ENCODE results near the gene ZNF846.
"Not testable (repeated sequence)": the region's sequence is repeated elsewhere in the genome, so short reads cannot be mapped to it uniquely, and the experiment has no call there.

DNA sequence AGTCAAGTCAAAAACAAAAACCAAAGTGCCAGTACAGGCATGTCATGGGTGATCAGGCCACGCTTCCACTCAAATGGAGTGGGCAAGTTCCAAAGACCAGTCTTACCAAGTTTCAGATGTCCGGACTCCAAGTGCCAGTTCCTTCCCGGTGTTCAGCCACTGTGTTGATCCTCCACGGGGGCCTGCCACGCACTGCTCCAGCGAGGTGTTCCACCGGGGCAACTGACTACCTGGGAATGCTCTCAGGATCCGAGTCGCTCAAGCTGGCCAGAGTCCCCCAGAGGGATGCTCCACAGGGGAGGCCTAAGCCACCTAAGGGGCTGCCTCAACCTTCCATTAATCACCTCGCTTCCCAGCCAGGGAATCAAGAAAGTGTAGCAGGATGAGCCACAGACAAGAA lies 38.5 kb downstream of the ZNF846 start:
- TF ChIP-seq, protein P1, sequence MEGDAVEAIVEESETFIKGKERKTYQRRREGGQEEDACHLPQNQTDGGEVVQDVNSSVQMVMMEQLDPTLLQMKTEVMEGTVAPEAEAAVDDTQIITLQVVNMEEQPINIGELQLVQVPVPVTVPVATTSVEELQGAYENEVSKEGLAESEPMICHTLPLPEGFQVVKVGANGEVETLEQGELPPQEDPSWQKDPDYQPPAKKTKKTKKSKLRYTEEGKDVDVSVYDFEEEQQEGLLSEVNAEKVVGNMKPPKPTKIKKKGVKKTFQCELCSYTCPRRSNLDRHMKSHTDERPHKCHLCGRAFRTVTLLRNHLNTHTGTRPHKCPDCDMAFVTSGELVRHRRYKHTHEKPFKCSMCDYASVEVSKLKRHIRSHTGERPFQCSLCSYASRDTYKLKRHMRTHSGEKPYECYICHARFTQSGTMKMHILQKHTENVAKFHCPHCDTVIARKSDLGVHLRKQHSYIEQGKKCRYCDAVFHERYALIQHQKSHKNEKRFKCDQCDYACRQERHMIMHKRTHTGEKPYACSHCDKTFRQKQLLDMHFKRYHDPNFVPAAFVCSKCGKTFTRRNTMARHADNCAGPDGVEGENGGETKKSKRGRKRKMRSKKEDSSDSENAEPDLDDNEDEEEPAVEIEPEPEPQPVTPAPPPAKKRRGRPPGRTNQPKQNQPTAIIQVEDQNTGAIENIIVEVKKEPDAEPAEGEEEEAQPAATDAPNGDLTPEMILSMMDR (conservative IDR thresholded peaks at IDR 0.05; ENCODE audit: low read depth, low read length), result not testable (repeated sequence)
- not testable (repeated sequence) for TF ChIP-seq EZH2 (IDR thresholded peaks at IDR 0.05; ENCODE audit: borderline replicate concordance, low read depth, low read length, poor library complexity, severe bottlenecking)

All from A673 (cell line).